Activated naive CD4-positive, alpha-beta T cell treated with anti-CD3 and anti-CD28 coated beads for 36 hours (primary cell): Measurements from ENCODE around the gene GPHN. TPM values are rescaled to one million over a fixed set of nuclear protein-coding genes. Genes with fewer than 3 reads are reported as not detected.
A peak's percentile ranks its signal among the peaks of the same experiment; 100 is the strongest.
"Not testable (repeated sequence)": the region's sequence is repeated elsewhere in the genome, so short reads cannot be mapped to it uniquely, and the experiment has no call there.

Experiments
- CTCF ChIA-PET: fragments of 350-600 bp; sonication (Branson Sonifier 250); formaldehyde crosslinking; loops from one replicate; lab custom pipeline; 2021; ENCODE audit warnings: antibody characterized with exemption; lab: Charles Lee
- DNase-seq: peaks from one replicate; pipeline ENCODE4 v3.0.0-alpha.2; 2020
- H3K27ac Mint-ChIP-seq: one replicate; pipeline ENCODE4 v1.8.0; 2021; ENCODE audit warnings: mild to moderate bottlenecking, mixed read lengths
- H3K27me3 Mint-ChIP-seq: one replicate; pipeline ENCODE4 v1.8.0; 2021; ENCODE audit warnings: low read depth, mixed read lengths
- H3K36me3 Mint-ChIP-seq: one replicate; pipeline ENCODE4 v1.8.0; 2021; ENCODE audit warnings: low read depth, mixed read lengths
- H3K4me1 Mint-ChIP-seq: one replicate; pipeline ENCODE4 v1.8.0; 2021; ENCODE audit warnings: low read depth, mixed read lengths
- H3K4me3 Mint-ChIP-seq: one replicate; pipeline ENCODE4 v1.8.0; 2021; ENCODE audit warnings: mild to moderate bottlenecking, moderate library complexity, mixed read lengths
- H3K9me3 Mint-ChIP-seq: one replicate; pipeline ENCODE4 v1.8.0; 2021; ENCODE audit warnings: mixed read lengths
- intact Hi-C: fragments of 100-400 bp; cut with micrococcal nuclease; formaldehyde crosslinking; loops from one replicate; pipeline ENCODE4 v1.15.1; 2023
- total RNA-seq, 2 experiments: library from RNA; stranded (reverse); gene quantifications; one replicate each; pipeline ENCODE4 v1.2.3, GENCODE V29; 2021

Gene GPHN
- total RNA-seq, 2 experiments from 2014 or later = 14.2 to 21.4 TPM

- intact Hi-C loops = no loop called here
- DNase-seq = no peak
- Mint-ChIP-seq H3K27me3 (no peaks in the 10 kb centered on the region), H3K9me3 (peaks cover 33% of the 10 kb centered on the region), H3K4me1 (no peaks in the 10 kb centered on the region), H3K36me3 (peaks cover 3% of the 10 kb centered on the region), H3K27ac (no peak overlapping the region), H3K4me3 (no peak overlapping the region)
- CTCF ChIA-PET = no interaction called here
Measured at GRCh38 chr14:66701813-66702212, 193.9 kb downstream of the GPHN start.

DNA sequence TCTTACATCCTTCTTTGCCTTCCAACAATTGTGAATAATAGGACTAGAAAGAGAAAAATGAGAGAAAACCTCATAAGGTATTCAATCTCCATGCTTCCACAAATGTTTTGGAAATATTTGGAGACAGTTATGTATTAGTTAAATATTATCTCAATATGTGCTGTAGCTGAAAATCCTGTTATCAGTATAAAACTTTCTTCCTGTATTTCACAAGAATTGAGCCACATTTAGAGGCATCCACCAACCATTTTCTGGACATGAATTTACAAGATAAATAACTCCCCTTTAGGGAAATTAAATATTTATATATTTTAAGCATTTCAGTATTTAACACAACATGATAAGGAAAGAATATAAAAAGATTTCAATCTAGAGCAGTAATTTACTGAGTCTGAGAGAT, 200.3 kb downstream of the GPHN start:
- Mint-ChIP-seq H3K27me3 (no peaks in the 10 kb centered on the region), H3K4me1 (no peaks in the 10 kb centered on the region), H3K9me3 (peaks cover 32% of the 10 kb centered on the region), H3K4me3 (no peak overlapping the region), H3K36me3 (peaks cover 11% of the 10 kb centered on the region), H3K27ac (no peak overlapping the region)
- CTCF ChIA-PET = no interaction called here
- intact Hi-C loops = no loop called here
- DNase-seq = no peak

DNA sequence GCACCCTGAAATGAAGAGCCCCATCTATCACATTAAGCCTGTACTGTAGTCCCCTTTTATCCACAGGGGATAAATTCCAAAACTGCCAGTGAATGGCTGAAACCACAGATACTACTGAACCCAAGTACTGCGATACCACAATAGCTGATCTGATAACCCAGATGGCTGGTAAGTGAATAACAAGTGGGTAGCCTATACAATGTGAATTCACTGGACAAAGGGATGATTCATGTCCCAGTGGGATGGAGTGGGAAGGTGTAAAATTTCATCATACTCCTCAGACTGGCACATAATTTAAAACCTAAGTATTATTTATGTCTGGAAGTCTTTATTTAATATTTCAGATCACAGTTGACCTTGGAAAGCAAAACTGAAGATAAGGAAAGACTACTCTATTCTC, 201.3 kb downstream of the GPHN start:
- Mint-ChIP-seq H3K36me3 (peaks cover 11% of the 10 kb centered on the region), H3K27me3 (no peaks in the 10 kb centered on the region), H3K9me3 (peaks cover 28% of the 10 kb centered on the region), H3K4me3 (no peak overlapping the region), H3K27ac (no peak overlapping the region), H3K4me1 (peaks cover 2% of the 10 kb centered on the region)
- intact Hi-C loops = no loop called here
- CTCF ChIA-PET = no interaction called here
- no peak for DNase-seq

DNA sequence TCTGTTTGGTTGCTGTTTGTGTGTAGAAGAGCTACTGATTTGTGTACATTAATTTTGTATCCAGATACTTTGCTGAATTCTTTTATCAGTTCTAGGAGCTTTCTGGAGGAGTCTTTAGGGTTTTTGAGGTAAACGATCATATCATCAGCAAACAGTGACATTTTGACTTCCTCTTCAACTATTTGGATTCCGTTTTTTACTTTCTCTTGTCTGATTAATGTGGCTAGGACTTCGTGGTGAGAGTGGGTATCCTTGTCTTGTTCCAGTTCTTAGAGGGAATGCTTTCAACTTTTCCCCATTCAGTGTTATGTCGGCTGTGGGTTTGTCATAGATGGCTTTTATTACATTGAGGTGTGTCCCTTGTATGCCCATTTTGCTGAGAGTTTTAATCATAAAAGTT, 206.3 kb downstream of the GPHN start:
- intact Hi-C loops, DNase-seq, H3K4me3 Mint-ChIP-seq, H3K27me3 Mint-ChIP-seq, H3K27ac Mint-ChIP-seq, CTCF ChIA-PET: not testable (repeated sequence)
- Mint-ChIP-seq H3K36me3 (peaks cover 19% of the 10 kb centered on the region), H3K9me3 (peaks cover 15% of the 10 kb centered on the region), H3K4me1 (peaks cover 24% of the 10 kb centered on the region)

- Mint-ChIP-seq H3K36me3 (peaks cover 21% of the 10 kb centered on the region), H3K4me1 (peaks cover 24% of the 10 kb centered on the region), H3K9me3 (peaks cover 15% of the 10 kb centered on the region), H3K4me3 (peak overlapping the region; percentile 2)
- H3K27me3 Mint-ChIP-seq, intact Hi-C loops, H3K27ac Mint-ChIP-seq, CTCF ChIA-PET, DNase-seq: not testable (repeated sequence)
Measured at GRCh38 chr14:66715313-66715712, 207.4 kb downstream of the GPHN start.

DNA sequence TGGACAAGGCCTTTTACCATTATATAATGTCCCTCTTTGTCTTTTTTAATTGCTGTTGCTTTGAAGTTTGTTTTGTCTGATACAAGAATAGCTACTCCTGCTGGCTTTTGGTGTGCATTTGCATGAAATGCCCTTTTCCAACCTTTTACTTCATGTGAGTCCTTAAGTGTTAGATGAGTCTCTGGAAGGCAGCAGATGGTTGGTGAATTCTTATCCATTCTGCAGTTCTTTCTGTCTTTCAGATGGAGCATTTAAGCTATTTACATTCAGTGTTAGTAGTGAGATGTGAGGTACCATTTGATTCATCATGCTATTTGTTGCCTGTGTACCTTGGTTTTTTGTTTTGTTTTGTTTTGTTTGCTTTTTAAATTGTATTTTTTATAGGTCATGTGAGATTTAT, 208.3 kb downstream of the GPHN start:
- Mint-ChIP-seq H3K27me3 (no peaks in the 10 kb centered on the region), H3K4me3 (no peak overlapping the region), H3K27ac (no peak overlapping the region), H3K4me1 (peaks cover 24% of the 10 kb centered on the region), H3K36me3 (peaks cover 18% of the 10 kb centered on the region), H3K9me3 (peaks cover 15% of the 10 kb centered on the region)
- intact Hi-C loops = no loop called here
- CTCF ChIA-PET = no interaction called here
- no peak for DNase-seq

DNA sequence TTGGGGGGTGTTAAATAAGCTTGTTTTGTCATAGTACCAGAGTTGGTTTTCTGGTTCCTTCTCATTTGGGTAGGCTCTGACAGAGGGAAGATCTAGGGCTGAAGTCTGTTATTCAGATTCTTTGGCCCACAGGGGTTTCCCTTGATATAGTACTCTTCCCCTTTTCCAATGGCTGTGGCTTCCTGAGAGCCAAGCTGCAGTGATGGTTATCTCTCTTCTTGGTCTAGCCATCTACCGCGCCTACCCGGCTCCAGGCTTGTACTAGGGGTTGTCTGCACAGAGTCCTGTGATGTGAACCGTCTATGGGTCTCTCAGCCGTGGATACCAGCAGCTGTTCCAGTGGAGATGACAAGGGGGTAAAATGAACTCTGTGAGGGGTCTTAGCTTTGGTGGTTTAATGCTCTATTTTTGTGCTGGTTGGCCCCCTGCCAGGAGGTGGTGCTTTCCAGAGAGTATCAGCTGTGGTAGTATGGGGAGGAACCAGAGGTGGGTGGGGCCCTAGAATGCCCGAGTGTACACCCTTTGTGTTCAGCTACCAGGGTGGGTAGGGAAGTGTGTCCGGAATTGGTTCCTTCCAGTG, 209.7 kb downstream of the GPHN start:
- no peak for DNase-seq
- peaks cover 24% of the 10 kb centered on the region for H3K4me1 Mint-ChIP-seq
- H3K27ac Mint-ChIP-seq = no peak overlapping the region
- intact Hi-C loops = no loop called here
- H3K9me3 Mint-ChIP-seq = peaks cover 9% of the 10 kb centered on the region
- peaks cover 13% of the 10 kb centered on the region for H3K36me3 Mint-ChIP-seq
- H3K4me3 Mint-ChIP-seq = no peak overlapping the region
- CTCF ChIA-PET = no interaction called here
- H3K27me3 Mint-ChIP-seq = no peaks in the 10 kb centered on the region

DNA sequence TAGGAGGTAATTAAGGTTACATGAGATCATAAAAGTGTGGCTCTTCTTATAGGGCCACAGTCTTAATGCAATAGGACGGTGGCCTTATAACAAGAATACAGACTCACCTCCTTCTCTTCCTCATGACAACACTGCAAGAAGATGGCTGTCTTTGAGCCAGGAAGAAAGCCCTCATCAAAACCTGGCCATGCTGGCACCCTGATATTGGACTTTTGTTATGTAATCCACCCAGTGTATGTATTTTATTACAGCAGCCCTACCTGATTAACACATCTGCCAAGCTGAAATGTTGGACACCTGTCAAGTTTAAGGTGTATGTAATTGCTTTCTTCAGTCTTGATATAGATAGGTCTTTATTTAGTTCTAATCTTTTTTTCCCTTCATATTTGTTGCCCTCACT, 217.0 kb downstream of the GPHN start:
- CTCF ChIA-PET = no interaction called here
- no peak for DNase-seq
- peaks cover 19% of the 10 kb centered on the region for H3K9me3 Mint-ChIP-seq
- H3K27me3 Mint-ChIP-seq = no peaks in the 10 kb centered on the region
- intact Hi-C loops = no loop called here
- H3K4me3 Mint-ChIP-seq = no peak overlapping the region
- H3K27ac Mint-ChIP-seq = no peak overlapping the region
- no peaks in the 10 kb centered on the region for H3K4me1 Mint-ChIP-seq
- H3K36me3 Mint-ChIP-seq = peaks cover 25% of the 10 kb centered on the region

- H3K9me3 Mint-ChIP-seq = peaks cover 30% of the 10 kb centered on the region
- intact Hi-C loops, H3K27me3 Mint-ChIP-seq: not testable (repeated sequence)
Measured at GRCh38 chr14:66731298-66731697, 223.4 kb downstream of the GPHN start.

DNA sequence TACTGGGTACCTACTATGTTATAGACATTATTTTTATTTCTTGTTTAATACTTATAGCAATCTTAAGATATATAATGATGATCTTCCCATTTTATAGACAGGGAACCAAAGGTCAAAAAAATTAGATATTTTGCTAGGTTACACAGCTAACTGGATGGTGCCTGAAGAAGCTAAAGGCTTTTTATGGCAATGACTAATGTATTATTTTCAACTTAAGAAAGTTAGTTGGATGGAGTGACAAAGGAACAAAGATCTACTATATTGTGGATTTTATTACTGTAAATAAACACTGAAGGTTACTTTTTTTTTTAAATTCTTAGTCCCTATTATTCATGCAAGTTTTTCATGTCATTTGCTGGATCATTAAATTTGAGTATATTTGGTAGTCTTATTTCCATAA, 227.9 kb downstream of the GPHN start:
- Mint-ChIP-seq H3K9me3 (peaks cover 13% of the 10 kb centered on the region), H3K4me3 (no peak overlapping the region), H3K27ac (no peak overlapping the region), H3K36me3 (peaks cover 17% of the 10 kb centered on the region), H3K4me1 (no peaks in the 10 kb centered on the region), H3K27me3 (no peaks in the 10 kb centered on the region)
- DNase-seq = no peak
- intact Hi-C loops = no loop called here
- CTCF ChIA-PET = no interaction called here

More at GRCh38 chr14:66731298-66731697, 223.4 kb downstream of the GPHN start:
- DNase-seq, H3K4me1 Mint-ChIP-seq, CTCF ChIA-PET, H3K27ac Mint-ChIP-seq, H3K4me3 Mint-ChIP-seq: not testable (repeated sequence)
- H3K36me3 Mint-ChIP-seq = peaks cover 26% of the 10 kb centered on the region

GRCh38 chr14:66739826-66740225, 231.9 kb downstream of the GPHN start:
- no peak for DNase-seq
- Mint-ChIP-seq H3K4me1 (no peaks in the 10 kb centered on the region), H3K27me3 (no peaks in the 10 kb centered on the region), H3K36me3 (peaks cover 9% of the 10 kb centered on the region), H3K9me3 (peaks cover 4% of the 10 kb centered on the region), H3K27ac (no peak overlapping the region), H3K4me3 (no peak overlapping the region)
- CTCF ChIA-PET = no interaction called here
- intact Hi-C loops = no loop called here

DNA sequence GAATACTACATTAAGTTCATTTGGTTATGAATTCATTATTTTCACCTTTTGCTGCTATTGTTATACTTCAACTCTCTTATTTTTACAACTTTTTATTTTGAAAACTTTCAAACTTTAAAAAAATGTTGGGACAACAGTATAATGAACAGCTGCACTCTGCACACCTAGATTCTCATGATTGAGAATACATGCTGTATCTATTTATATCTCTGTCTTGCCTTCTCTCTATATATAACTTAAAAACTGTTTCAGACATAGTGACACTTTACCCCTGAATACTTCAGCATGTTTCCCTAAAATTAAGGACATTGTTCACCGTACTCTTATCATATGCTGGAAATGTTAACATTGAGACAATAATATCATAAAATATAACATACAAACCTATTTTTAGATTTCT, 237.1 kb downstream of the GPHN start:
- Mint-ChIP-seq H3K36me3 (no peaks in the 10 kb centered on the region), H3K27ac (no peak overlapping the region), H3K4me3 (no peak overlapping the region), H3K27me3 (no peaks in the 10 kb centered on the region), H3K9me3 (no peaks in the 10 kb centered on the region), H3K4me1 (no peaks in the 10 kb centered on the region)
- intact Hi-C loops = no loop called here
- DNase-seq = no peak
- CTCF ChIA-PET = no interaction called here

GRCh38 chr14:66746316-66747006, 238.5 kb downstream of the GPHN start:
- Mint-ChIP-seq H3K36me3 (no peaks in the 10 kb centered on the region), H3K4me1 (no peaks in the 10 kb centered on the region), H3K27ac (no peak overlapping the region), H3K9me3 (no peaks in the 10 kb centered on the region), H3K4me3 (no peak overlapping the region), H3K27me3 (no peaks in the 10 kb centered on the region)
- CTCF ChIA-PET = interaction anchor here (1.0 kb wide), 1 partner anchor 122 kb away, joined by 3 read pairs; no protein-coding TSS in a partner anchor
- intact Hi-C loops = loop anchor here (1.0 kb wide), 2 partner anchors 250 to 387 kb away; no protein-coding TSS in a partner anchor
- peak; percentile 6 for DNase-seq
